ENCODE results near the gene CUX1.
"Not testable (repeated sequence)": the region's sequence is repeated elsewhere in the genome, so short reads cannot be mapped to it uniquely, and the experiment has no call there.

The CUX1 gene

DNA sequence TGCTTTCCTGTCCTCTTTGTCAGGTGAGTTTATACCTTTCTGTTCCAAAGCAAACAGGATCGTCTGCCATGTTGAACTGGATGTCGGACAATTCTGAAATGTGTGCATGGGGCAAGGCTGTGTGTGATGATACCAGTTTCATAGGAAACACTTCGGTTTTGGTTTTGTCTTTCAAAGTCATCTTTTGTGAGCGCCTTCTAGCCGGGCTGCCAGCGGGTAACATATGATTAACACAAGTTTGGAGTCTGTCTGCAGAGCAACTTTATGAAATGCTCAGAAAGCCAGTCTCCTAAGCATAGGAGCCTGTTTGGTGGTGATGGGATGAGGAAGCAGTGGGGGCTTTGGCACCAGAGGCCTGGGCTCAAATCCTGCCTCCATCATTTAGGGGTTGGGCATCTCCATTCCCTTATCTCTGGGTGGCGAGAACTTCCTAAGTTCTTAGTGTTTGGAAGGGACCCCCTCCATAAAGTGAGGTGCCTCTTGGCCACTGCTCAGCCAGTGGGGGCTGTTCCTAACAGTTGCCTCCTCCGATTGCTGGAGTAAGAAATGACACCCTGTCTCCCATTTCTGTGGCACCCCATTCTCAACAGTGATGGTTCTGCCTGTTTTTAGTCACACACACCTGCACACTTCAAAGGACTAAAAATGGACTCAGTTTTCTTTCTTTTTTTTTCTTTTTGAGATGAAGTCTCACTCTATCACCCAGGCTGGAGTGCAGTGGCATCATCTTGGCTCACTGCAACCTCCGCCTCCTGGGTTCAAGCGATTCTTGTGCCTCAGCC is 36.8 kb downstream of the CUX1 start:
- no peak for DNase-seq

- DNase-seq = peak; percentile 71
Measured at GRCh38 chr7:101856473-101857357, 39.3 kb downstream of the CUX1 start.

DNA sequence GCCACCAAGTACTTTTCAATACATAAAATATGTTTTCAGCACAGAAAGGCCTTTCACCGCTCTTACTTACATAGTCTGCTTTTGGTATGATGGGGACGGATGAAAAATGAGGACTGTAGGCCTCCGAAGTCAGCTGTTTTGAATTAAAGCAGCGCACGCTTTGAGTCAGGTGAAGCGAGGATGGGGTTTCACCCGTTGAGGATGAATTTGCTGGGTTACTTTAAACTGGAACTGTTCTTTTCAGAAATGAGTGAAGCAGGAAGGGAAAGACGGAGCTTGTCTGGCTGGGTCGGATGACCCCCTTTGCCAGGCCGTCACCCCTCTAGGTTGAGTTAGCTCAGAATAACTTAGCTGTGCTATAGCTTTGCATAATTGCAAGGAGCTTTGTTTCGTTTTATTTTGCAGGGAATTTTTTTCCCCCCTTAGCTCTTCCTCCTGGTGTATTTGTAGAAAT is 40.0 kb downstream of the CUX1 start:
- DNase-seq = no peak

DNA sequence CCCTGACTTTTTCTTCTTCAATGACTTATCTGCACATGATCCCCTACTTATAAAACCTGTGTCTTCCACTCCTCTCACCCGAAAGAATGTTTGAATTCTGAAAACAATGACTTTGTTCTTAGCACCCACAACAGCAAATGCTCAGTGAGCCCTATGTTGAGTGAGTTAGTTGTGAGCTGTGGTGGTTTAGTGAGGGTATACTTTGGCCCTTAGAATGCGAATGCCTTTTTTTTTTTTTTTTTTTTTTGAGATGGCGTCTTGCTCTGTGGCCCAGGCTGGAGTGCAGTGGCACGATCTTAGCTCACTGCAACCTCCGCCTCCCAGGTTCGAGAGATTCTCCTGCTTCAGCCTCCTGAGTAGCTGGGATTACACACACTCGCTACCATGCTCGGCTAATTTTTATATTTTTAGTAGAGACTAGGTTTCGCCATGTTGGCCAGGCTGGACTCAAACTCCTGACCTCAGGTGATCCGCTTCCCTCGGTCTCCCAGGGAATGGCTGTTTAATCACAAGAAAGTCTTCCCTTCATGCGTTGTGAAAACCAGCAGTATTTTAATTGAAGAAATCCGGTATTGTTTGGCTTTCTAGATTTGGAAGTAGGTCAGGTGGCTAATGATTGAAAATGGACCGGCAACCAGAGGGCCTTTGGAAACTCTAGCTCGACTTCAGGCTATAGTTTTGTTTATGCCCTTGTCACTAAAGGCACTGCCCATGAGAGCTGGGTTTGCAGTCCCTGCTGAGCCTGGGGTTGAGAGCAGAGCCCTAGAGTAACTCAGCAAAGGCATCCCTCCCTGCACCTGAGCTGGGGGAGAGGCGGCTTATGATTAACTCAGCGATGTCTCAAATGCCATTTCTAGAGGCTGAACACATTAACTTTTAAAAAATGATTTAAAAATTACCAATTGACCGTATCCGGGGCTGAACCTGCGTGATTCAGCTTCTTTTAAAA is 41.3 kb downstream of the CUX1 start:
- DNase-seq = no peak

- no peak for DNase-seq
Measured at GRCh38 chr7:101859411-101860106, 42.1 kb downstream of the CUX1 start.

GRCh38 chr7:101860316-101861217 is 43.1 kb downstream of the CUX1 start:
- DNase-seq = no peak

DNA sequence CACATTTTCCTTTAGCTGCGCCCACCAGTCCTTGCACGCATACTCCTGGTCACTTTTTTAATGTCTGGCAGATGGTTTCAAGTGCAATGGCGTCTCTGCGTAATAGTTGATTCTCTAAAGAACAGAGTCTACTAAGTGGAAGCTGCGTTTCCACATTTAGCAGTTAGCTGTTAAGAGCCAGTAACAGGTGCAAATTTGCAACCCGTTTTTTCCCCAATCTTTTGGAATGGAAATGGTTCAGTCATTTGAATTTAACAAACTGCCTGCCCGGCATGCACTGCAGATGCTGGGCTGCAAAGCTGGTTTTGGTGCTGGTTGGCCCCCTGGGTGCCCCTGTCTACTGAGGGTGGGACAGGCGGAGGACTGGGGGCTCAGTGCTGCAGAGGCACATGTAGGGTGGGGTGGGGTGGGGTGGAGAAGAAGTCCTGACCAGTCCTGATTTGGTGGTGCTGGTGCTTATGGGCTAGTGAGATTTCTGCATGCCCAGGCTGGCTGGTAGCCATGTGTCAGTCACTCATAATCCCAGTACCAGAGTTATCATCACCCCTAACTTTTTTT is 43.9 kb downstream of the CUX1 start:
- DNase-seq = no peak

DNA sequence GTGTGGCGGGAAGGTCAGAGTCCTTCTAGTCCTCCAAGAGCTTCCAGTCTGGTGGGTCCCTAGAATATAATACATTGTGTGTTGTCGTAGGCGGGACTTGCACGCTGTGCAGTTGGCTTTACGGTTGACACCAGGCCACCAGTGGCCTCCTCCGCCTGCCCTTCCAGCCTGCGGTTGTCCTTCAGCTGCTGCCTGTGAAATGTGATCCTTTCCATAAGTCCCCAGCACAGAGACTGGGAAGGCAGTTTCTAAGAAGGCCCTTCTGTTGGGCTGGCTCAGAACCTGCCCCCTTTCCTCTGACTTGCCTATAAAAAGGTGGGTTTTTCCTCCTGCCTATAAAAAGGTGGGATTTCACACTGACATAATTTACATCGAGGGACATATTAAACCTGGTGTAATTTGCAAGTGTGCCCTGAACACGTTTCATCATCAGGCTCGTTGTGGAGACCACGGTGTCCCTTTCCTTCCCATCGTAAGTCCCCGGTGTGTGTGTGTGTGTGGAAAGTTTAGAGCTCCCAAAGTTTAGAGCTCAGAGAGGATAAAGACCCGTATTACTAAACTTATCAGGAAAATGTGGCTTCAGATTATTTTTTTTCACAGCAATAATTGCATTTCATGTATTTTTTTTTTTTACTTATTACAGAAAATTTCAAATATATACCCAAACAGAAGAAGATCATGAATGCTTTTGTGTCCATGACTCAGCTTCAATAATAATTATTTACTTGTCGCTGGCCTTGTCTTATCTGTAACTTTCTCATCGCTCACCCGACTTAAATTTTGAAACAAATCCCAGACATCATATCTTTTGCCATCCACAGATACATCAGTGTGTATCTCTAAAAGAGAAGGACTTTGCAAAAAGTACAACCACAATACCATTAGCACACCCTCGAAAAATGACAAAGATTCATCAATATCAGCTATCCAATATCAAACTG is 45.1 kb downstream of the CUX1 start:
- no peak for DNase-seq

DNA sequence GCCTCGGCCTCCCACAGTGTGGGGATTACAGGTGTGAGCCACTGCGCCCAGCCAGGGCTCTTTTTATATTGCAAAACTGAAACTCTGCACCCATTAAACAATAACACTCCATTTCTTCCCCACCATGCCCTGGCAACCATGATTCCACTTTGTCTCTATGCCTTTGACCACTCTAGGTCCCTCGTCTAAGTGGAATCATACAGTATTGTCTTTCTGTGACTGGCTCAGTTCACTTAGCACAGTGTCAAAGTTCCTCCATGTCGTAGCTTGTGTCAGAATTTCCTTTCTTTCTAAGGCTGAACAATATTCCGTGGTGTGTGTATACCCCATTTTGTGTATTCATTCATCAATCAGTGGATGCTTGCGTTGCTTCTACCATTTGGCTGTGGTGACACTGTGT is 46.2 kb downstream of the CUX1 start:
- DNase-seq = no peak

GRCh38 chr7:101864039-101864438 is 46.6 kb downstream of the CUX1 start:
- no peak for DNase-seq

- DNase-seq = no peak
Measured at GRCh38 chr7:101865031-101865430, 47.6 kb downstream of the CUX1 start.

GRCh38 chr7:101865455-101865854 is 48.0 kb downstream of the CUX1 start:
- no peak for DNase-seq

GRCh38 chr7:101866328-101866727 is 48.9 kb downstream of the CUX1 start:
- DNase-seq = no peak

DNA sequence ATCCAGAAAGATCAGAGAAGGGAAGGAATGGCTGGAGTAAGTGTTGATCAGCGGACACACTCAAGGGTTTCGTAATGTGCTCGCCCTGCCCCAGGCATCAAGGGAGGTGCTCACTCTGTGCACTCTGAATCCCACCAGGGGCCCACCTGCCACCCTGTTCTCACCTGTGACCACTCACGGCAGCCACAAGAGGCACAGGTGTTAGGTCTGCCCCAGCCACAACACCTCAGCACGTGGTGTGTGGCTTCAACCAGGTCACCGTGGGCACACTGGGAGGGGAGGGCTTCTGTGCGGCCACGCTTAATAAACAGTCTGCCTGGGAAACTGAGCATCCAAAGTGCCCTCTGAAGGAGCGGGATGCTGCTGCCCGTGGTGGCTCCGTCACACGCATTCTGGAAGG is 49.8 kb downstream of the CUX1 start:
- no peak for DNase-seq

- DNase-seq = not testable (repeated sequence)
Measured at GRCh38 chr7:101867681-101868080, 50.3 kb downstream of the CUX1 start.

DNA sequence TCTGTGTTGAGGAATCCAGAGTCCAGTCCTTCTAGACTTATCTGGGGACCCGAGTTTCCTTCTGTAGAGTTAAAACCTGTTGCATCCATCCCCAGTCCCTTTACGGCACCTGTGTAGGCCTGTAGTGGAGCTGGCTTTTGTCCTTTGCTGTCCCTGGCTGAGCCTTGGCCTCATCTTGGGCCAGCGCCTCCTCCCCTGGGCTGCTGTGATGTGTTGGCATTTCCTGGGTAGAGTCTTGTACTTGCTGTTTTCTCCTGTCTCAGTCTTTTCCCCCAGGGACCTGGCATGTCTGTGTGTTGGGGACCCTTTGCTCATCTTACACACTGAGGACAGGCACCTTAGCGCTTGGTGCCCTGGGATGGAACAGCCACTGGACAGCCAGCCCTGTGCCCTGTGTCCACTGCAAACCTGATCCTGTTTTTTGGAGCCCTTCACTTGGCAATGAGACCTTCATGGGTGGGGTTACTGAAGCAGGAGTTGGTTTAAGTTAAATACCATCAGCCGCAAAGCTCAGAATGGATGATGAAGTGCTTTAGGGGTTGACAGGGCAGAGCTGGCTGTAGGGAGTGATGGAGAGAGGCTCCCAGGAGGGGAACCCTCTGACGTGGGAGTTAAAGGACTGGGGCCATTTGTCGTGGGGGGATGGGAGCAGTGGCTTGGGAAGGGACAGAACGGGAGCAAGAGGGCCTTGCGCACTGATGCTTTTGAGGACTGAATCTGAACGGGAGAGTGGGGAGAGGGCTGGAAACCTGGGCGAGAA is 50.9 kb downstream of the CUX1 start:
- no peak for DNase-seq

DNA sequence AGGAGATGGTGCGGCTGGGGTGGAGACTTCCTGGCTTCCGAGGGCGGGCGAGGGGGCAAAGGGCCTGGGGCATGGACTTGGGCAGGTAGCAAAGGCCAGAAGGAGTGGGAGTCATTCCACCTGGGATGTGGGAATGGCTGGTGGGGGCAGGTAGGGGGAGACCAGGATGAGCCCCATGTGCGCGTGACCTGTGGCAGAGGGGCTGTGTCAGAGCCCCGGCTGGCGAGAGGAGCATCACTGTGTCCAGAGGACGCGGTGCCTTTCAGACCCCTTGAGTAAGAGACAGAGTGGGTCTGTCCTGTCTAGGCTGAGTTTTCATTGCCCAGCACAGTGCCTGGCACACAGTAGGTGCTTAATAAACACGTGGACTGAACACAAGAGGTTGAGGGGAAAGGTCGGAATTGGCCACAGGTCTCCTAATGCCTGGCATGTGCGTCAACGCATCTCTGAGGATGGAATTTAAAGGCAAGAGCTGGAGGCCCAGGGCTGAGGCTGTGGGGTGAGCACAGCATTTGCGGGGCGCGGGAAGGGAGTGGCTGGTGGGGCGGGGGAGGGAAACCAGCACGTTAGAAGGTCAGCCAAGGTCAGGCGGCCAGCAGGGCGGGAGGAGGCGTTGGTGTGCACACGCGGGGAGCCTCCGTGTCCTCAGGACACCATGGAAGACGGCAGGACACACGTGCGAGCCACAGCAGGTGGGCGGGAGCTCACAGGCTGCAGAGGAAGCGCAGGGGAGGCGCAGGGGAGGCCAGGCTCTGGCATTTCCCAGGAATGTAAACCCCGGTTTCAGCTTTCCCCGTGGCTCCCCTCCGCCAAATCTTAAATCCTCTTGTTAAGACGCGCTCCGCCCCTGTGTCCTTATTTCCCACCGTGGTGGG is 51.8 kb downstream of the CUX1 start:
- DNase-seq = no peak

DNA sequence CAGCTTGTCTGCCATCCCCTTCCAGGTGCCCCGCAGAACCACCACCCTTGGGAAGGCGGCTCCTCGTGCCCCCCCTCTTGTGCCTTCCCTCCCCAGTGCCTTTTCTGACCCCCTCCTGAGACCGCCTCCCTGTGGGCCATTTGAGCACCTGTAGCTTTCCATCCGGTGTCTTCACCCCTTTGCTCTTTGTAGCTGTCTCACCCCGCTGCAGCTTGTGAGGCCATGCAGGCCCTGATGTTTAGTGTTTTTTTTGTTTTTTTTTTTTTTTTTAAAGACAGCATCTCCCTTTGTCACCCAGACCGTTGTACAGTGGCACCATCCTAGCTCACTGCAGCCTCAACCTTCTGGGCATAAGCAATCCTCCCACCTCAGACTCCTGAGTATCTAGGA is 52.5 kb downstream of the CUX1 start:
- no peak for DNase-seq

Measured in right forelimb (tissue), 1 donor.